Astrocyte of the hippocampus (primary cell): ENCODE data around the gene ARHGAP8.
"Not testable (repeated sequence)": the region's sequence is repeated elsewhere in the genome, so short reads cannot be mapped to it uniquely, and the experiment has no call there.

ENCODE experiments used
- DNase-seq: peaks from one replicate; pipeline ENCODE4 v3.0.0; 2011; ENCODE audit warnings: low read depth, low spot score

ARHGAP8 gene

DNA sequence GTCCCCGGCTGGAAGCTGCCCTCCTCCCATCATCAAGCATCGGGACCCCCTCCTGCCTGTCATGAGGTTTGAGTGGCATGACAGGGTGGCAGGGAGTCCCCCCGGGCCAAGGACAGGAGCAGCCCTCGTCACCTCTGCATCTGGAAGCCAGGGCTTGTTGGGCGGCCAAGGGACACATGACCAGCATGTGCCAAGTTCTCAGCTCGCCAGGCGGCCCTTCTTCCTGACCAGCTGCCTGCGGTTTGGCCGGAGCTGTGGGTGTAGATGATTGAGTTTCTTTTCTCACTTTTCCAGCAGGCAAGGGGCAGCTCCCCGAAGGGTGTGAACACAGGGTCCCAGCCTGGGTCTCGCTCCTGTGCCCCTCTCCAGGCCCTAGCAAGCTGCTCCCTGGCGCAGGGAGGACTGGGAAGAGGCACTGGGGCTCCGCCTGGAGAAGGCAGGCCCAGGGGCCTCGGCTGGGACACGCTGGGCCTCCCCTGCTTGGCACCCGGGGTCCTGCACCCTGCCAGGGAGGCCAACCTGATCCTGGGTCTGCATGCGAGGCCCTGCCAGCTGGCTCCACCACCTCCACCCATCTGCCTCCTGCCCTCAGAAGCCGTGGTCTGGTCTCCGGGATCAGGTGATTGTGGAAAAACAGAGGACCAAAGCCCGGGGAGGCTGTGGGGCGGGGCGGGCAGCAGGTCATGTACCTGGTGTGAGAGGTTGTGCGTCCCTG is 13.4 kb downstream of the ARHGAP8 start:
- peak; percentile 39 for DNase-seq

DNA sequence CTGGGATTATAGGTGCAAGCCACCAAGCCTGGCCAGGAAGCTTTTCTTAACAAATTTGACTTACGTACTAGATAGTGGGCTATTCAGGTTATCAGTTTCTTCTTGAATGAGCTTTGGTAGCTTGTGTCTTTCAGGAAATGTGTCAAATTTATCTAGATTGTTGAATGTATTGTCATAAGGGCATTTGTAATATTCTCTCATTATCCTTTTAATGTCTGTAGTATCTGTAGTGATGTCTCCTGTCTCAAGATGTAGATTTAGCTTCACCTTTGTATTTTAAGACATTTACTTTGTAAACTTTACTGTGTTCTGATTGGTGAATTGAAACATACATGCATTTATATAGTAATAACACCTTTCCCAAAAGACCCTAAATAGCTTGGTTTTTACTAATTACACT is 20.7 kb downstream of the ARHGAP8 start:
- DNase-seq, result no peak

DNA sequence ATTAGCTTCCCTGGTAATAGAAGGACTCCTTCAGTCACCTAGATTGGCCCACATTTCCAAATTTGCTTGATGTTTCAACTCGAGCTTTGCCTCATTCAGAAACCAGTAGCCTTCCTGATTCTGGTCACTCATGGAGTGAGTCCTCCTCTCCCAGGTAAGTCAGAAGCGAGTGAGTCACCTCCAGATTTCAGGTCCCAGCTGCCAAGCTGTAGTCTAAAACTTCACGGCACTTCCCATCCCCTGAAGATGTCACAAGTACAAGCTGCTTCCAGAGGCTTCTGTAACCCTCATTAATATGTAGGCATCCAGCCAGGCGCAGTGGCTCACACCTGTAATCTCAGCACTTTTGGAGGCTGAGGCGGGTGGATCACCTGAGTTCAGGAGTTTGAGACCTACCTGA is 23.5 kb downstream of the ARHGAP8 start:
- no peak for DNase-seq

GRCh38 chr22:44776605-44777363 is 24.4 kb downstream of the ARHGAP8 start:
- peak; percentile 39 for DNase-seq

DNA sequence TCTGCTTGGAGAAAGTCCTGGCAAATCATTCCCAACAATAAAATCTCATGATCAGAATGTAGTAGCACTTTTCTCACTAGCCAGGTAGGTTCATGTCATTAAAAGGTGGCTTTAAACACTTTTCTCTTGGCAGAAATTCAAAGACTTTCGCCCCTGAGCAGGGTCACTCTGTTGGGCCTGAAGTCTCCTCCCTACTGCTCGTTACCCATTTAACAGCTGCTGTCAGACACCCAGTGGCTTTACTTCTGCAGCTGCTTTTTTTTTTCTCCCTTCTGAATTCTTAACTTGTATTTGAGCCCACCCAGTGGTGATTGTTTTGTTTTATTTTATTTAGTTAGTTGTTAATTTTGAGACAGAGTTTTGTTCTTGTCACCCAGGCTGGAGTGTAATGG is 25.0 kb downstream of the ARHGAP8 start:
- no peak for DNase-seq

GRCh38 chr22:44780876-44781449 is 28.6 kb downstream of the ARHGAP8 start:
- DNase-seq, result no peak

- peak; percentile 41 for DNase-seq
Measured at GRCh38 chr22:44782363-44782963, 30.1 kb downstream of the ARHGAP8 start.

GRCh38 chr22:44783091-44783490 is 30.7 kb downstream of the ARHGAP8 start:
- no peak for DNase-seq

GRCh38 chr22:44783581-44783980 is 31.2 kb downstream of the ARHGAP8 start:
- DNase-seq, result no peak

DNA sequence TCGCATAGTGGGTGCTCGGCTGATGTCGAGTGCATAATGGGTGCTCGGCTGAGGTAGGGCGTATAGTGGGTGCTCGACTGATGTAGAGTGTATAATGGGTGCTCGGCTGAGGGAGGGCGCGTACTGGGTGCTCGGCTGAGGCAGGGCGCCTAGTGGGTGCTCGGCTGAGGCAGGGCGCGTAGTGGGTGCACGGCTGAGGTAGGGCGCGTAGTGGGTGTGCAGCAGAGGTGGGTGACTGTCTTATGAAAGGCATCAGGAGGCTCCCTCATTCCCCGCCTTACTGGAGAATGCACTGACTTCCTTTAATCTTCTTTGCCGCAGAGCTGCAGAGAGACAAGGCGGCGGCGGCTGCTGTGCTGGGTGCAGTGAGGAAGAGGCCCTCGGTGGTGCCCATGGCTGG is 33.8 kb downstream of the ARHGAP8 start:
- DNase-seq, result no peak

- DNase-seq, result no peak
Measured at GRCh38 chr22:44786610-44787009, 34.2 kb downstream of the ARHGAP8 start.

DNA sequence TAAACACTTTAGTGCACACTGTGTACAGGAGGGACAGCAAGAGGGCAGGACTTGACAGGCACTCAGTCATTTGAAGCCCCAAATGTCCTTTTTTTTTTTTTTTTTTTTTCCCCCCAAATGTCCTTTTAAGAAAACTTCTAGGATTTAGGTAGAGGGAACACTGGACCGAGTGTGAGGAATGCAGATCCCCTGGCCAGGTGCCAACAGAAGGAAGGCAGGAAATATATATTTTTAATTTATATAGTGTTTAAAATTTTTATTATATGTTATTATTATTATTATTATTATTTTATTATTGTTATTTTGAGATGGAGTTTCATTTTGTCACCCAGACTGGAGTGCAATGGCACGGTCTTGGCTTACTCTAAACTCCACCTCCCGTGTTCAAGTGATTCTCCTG is 35.5 kb downstream of the ARHGAP8 start:
- DNase-seq, result no peak

DNA sequence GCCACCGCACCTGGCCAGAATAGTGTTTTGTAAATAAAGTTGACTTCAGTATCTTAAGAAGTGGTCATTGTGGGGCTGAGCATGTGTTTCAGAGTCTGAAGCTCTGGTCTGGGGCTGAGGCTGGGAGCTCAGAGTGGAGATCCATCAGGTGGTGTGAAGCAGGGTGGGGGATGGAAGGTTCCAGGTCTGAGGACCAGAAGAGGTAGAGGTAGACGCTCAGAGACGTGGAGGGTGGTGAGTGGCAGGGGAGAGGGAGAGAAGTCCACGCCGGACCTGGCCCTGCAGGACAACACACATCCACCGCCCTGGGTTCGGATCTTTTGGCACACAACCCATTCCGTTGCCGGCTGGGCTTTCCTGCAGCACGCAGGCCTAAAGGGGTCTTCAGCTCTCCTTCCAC is 40.7 kb downstream of the ARHGAP8 start:
- DNase-seq, result no peak

DNA sequence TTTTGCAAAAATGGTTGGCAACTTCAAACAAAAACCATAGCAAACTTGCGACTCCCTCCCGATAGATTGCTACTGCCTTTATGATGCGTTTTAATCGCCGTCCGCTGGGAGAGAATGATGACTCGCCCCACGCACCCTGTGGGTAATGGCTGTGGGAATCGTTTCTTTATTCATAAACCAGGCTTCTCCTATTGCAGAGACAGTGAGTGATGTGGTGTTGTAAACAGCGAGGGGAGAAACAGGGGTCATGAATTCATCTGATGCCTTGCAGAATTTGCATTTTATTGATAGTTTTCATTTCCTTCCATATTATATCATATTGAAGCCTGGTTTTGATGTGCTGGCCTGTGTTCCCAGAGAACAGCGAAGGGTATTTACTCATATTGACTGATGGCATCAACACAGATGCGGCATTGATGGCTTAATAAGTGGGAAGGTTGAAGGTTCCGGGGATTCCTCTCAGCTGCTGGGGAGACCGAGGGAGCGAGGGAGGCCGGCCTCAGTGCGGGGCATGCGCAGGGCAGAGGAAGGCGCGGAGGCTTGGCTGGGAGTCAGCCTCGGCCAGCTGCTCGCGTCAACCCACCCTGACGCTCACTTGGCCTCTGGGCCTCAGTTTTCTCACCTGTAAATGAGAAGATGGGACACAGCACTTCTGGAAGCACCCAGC is 41.3 kb downstream of the ARHGAP8 start:
- no peak for DNase-seq

- DNase-seq, result no peak
Measured at GRCh38 chr22:44795701-44796630, 43.6 kb downstream of the ARHGAP8 start.

- peak; percentile 35 for DNase-seq
Measured at GRCh38 chr22:44797181-44797725, 44.9 kb downstream of the ARHGAP8 start.

- no peak for DNase-seq
Measured at GRCh38 chr22:44799077-44799945, 46.9 kb downstream of the ARHGAP8 start.

DNA sequence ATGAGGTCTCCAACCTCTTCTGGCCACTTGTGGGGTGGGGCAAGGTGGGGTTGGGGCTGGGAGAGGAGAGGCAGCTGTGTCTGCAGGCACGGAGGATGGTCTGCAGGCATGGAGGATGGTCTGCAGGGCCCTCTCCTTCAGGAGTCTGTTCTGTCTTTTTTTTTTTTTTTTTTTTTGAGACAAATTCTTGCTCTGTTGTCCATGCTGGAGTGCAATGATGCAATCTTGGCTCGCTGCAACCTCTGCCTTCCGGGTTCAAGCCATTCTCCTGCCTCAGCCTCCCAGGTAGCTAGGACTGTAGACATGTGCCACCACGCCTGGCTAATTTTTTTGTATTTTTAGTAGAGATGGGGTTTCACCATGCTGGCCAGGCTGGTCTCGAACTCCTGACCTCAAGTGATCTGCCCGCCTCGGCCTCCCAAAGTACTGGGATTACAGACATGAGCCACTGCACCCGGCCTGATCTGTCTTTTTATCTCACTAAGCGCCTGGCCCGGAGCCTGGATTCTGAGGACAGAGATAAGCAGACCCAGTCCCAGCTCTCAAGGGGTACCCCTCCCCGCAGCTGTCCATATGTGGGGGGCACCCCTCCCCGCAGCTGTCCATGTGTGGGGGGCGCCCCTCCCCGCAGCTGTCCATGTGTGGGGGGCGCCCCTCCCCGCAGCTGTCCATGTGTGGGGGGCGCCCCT is 47.7 kb downstream of the ARHGAP8 start:
- not testable (repeated sequence) for DNase-seq

DNA sequence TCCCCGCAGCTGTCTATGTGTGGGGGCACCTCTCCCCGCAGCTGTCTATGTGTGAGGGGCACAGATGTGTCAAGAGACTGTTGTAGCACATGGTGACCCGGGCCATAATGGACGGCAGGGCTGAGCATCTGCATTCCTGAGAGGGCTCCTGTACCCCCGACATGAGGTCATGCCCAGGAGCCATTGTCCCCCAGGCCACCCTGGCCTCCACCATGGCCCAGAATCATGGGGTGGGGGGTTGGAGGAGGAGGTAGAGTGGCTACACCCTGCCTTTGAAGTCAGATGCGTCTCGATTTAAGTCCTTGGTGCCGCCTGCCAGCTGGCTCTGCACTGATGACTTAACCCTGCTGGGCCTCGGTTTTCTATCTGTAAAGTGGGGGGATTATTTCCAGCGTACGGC is 49.1 kb downstream of the ARHGAP8 start:
- DNase-seq, result no peak
